Nephron progenitor cell (in vitro differentiated cells): ENCODE measurements around the gene ALG1.
A peak's percentile ranks its signal among the peaks of the same experiment; 100 is the strongest.
"Not testable (repeated sequence)": the region's sequence is repeated elsewhere in the genome, so short reads cannot be mapped to it uniquely, and the experiment has no call there.

Experiments used
- DNase-seq: peaks from one replicate; pipeline ENCODE4 v3.0.0; 2021
- H3K27ac Mint-ChIP-seq: 2 replicates; pipeline ENCODE4 v1.8.0; 2021; ENCODE audit warnings: mild to moderate bottlenecking, moderate library complexity, mixed read lengths
- H3K27me3 Mint-ChIP-seq: 2 replicates; pipeline ENCODE4 v1.8.0; 2021; ENCODE audit warnings: mild to moderate bottlenecking, low read depth, mixed read lengths; ENCODE audit not compliant: poor library complexity
- H3K36me3 Mint-ChIP-seq: 2 replicates; pipeline ENCODE4 v1.8.0; 2021; ENCODE audit warnings: low read depth, mixed read lengths
- H3K4me1 Mint-ChIP-seq: 2 replicates; pipeline ENCODE4 v1.8.0; 2021; ENCODE audit warnings: mixed read lengths
- H3K4me3 Mint-ChIP-seq: 2 replicates; pipeline ENCODE4 v1.8.0; 2021; ENCODE audit warnings: mild to moderate bottlenecking, moderate library complexity, mixed read lengths
- H3K9me3 Mint-ChIP-seq: 2 replicates; pipeline ENCODE4 v1.8.0; 2021; ENCODE audit warnings: mild to moderate bottlenecking, moderate library complexity, mixed read lengths
- TF ChIP-seq, protein P1 (sequence below): fragments of 200-600 bp; sonication (generic); IDR thresholded peaks from 2 replicates; pipeline ENCODE4 v1.5.0; 2021; ENCODE audit warnings: antibody characterized with exemption

ALG1 gene

DNA sequence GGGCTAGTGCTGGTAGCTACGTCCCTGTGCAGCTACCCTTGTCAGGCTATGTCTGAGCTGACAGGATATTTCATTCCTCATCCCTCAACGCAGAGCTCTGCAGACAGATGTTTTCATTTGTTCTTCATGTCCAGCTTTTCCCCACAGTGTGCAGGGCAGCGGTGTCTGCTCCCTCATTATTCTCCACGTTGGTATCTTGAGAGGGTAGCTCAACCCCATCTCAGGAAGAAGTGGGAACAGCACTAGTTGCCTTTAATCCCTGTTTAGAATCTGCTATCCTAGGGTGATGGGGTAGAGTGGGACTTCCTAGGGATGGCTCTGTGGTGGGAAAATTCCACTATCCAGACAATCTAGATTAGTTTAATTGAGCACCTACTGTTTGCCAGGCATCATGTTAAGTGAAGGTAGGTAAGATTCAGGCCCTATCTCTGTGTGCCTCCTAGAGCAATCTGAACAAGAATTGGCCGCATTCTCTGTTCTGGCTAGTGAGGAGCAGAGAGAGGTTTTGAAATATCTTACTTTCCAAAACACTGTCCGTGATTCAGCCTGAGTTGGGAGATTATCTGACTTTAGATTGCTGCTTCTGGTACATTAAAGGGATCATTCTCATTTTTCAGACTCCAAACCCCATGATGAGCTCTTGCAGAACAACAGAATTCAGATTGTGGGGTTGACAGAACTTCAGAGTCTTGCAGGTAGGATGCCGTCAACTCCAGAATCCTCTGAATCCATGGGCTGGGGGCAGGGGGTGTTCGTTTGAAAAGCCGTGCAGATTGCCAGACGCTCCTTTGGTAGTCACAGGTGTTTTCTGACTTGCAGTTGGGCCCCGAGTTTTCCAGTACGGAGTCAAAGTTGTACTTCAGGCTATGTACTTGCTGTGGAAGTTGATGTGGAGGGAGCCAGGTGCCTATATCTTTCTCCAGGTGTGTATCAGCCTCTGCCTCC, 963 bp downstream of the ALG1 start:
- H3K9me3 Mint-ChIP-seq, result peaks cover 3% of the 10 kb centered on the region
- no peaks in the 10 kb centered on the region for H3K27me3 Mint-ChIP-seq
- TF ChIP-seq, protein P1, sequence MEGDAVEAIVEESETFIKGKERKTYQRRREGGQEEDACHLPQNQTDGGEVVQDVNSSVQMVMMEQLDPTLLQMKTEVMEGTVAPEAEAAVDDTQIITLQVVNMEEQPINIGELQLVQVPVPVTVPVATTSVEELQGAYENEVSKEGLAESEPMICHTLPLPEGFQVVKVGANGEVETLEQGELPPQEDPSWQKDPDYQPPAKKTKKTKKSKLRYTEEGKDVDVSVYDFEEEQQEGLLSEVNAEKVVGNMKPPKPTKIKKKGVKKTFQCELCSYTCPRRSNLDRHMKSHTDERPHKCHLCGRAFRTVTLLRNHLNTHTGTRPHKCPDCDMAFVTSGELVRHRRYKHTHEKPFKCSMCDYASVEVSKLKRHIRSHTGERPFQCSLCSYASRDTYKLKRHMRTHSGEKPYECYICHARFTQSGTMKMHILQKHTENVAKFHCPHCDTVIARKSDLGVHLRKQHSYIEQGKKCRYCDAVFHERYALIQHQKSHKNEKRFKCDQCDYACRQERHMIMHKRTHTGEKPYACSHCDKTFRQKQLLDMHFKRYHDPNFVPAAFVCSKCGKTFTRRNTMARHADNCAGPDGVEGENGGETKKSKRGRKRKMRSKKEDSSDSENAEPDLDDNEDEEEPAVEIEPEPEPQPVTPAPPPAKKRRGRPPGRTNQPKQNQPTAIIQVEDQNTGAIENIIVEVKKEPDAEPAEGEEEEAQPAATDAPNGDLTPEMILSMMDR, result no peak
- no peak overlapping the region for H3K27ac Mint-ChIP-seq
- peak overlapping the region; percentile 94 for H3K4me3 Mint-ChIP-seq
- peaks cover 15% of the 10 kb centered on the region for H3K4me1 Mint-ChIP-seq
- DNase-seq, result no peak
- H3K36me3 Mint-ChIP-seq, result peaks cover 12% of the 10 kb centered on the region

DNA sequence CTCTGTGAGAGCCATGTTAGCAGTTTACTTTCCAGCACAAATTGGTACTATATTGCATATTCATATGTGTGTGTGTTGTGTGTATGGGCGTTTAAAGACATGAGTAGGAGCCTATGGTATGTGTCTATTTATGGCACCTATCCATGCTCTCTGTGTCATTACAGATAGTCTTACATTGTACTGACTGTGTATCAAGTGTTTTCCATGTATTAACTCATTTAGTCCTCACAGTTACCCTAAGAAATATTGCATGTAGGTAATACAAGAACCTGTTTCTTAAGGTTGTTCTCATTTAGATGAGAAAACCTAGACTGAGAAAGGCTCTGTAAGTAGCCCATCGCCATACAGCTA, 1.6 kb downstream of the ALG1 start:
- H3K27ac Mint-ChIP-seq, result no peak overlapping the region
- H3K27me3 Mint-ChIP-seq, result no peaks in the 10 kb centered on the region
- TF ChIP-seq, protein P1, result no peak
- H3K36me3 Mint-ChIP-seq, result peaks cover 12% of the 10 kb centered on the region
- DNase-seq, result no peak
- H3K4me3 Mint-ChIP-seq, result peak overlapping the region; percentile 94
- H3K4me1 Mint-ChIP-seq, result peaks cover 15% of the 10 kb centered on the region
- H3K9me3 Mint-ChIP-seq, result peaks cover 3% of the 10 kb centered on the region

DNA sequence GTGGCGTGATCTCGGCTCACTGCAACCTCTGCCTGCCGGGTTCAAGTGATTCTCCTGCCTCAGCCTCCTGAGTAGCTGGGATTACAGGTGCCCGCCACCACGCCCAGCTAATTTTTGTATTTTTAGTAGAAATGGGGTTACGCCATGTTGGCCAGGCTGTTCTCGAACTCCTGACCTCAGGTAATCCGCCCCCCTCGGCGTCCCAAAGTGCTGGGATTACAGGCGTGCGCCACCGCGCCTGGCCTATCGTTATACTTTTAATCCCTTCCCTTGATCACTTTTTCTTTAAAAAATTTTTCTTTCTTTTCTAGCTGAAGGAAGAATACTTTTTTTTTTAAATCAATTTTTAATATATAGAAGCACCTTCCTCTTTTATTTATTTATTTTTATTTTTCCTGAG, 2.1 kb downstream of the ALG1 start:
- not testable (repeated sequence) for H3K27ac Mint-ChIP-seq, DNase-seq, H3K27me3 Mint-ChIP-seq, H3K4me3 Mint-ChIP-seq, H3K9me3 Mint-ChIP-seq
- peaks cover 15% of the 10 kb centered on the region for H3K4me1 Mint-ChIP-seq
- H3K36me3 Mint-ChIP-seq, result peaks cover 12% of the 10 kb centered on the region

DNA sequence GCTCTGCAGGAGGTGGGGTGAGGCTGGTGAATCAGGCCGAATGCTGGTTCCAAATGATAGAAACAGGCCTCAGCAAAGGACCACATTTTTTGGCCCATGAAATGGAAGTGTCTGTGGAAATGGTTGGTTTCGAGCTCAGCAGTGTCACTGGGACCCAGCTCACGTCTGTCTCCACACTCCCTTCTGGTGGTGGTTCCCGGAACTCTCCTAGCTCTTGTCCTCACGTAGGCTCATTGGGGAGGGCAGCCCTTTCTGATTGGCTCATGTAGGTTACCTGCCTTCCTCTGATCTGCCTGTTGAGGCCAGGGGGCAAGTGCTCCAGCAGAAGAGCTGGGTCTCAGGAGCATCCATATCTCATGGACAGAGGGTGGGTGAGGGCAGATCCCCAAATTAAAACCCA, 4.0 kb downstream of the ALG1 start:
- Mint-ChIP-seq H3K4me3 (no peak overlapping the region), H3K9me3 (peaks cover 3% of the 10 kb centered on the region), H3K4me1 (peaks cover 15% of the 10 kb centered on the region), H3K27me3 (no peaks in the 10 kb centered on the region), H3K36me3 (peaks cover 19% of the 10 kb centered on the region), H3K27ac (no peak overlapping the region)
- DNase-seq, result no peak
- TF ChIP-seq, protein P1, result no peak

DNA sequence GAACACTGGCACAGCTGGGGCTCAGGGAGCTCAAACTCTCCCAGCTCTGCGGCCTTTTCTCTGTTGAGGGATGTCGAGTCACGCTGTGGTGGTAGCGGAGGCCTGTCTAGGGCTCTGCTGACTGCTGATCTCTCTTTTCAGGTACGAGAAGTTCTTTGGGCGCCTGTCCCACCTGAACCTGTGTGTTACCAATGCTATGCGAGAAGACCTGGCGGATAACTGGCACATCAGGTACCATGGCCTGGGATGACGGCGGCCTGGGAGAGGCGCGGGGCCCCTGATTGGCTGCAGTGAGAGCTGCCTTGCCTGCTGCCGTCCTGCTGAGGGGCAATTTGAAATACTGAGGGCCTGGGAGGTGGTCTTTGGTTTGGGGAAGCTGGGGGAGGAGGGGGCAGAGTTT, 5.7 kb downstream of the ALG1 start:
- TF ChIP-seq, protein P1, result no peak
- no peaks in the 10 kb centered on the region for H3K9me3 Mint-ChIP-seq

DNA sequence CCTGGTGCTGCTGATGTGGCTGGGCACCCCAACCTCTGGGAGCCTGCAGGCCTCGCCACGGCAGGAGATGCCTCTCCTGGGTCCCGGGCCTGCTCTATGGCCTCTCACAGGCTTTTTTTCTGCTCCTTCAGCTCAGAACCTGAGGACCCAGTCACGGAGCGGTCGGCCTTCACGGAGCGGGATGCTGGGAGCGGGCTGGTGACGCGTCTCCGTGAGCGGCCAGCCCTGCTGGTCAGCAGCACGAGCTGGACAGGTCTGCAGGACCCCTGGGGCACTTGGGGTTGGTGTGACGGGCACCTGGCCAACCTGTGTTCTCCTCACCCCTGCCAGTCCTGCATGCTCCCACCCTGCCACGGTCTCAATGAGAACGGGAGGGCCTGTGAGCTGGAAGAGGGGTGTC, 7.0 kb downstream of the ALG1 start:
- TF ChIP-seq, protein P1, result no peak
- H3K36me3 Mint-ChIP-seq, result peaks cover 19% of the 10 kb centered on the region
- H3K27me3 Mint-ChIP-seq, result no peaks in the 10 kb centered on the region
- H3K4me3 Mint-ChIP-seq, result no peak overlapping the region
- H3K9me3 Mint-ChIP-seq, result no peaks in the 10 kb centered on the region
- DNase-seq, result no peak
- no peak overlapping the region for H3K27ac Mint-ChIP-seq
- peaks cover under 1% of the 10 kb centered on the region for H3K4me1 Mint-ChIP-seq

More for the DNA sequence above, 5.7 kb downstream of the ALG1 start:
- H3K27ac Mint-ChIP-seq, result no peak overlapping the region
- H3K36me3 Mint-ChIP-seq, result peaks cover 19% of the 10 kb centered on the region
- no peaks in the 10 kb centered on the region for H3K27me3 Mint-ChIP-seq
- H3K4me3 Mint-ChIP-seq, result no peak overlapping the region
- no peak for DNase-seq
- H3K4me1 Mint-ChIP-seq, result peaks cover 11% of the 10 kb centered on the region

DNA sequence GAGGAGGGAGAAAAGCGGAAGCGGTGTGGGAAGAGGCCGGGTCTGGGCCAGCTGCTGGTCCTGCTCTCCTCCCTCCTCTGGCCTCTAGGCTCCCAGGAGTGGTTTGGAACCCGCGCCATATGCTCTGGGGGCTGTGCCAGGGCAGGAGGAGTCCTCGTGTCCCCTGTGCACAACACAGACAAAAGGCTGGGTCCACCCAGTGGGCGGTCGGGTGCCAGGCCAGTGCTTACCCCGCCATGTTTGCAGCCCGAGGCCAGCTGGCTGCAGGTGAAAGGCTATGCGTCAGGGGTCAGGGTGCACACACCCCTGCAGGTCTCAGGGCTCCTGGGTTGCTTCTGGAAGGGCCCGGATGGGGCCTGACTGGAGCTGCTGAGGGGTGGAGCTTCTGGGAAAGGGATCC, 8.8 kb downstream of the ALG1 start:
- H3K27ac Mint-ChIP-seq, DNase-seq, H3K9me3 Mint-ChIP-seq, H3K4me3 Mint-ChIP-seq, H3K27me3 Mint-ChIP-seq: not testable (repeated sequence)
- Mint-ChIP-seq H3K4me1 (peaks cover 12% of the 10 kb centered on the region), H3K36me3 (peaks cover 25% of the 10 kb centered on the region)

DNA sequence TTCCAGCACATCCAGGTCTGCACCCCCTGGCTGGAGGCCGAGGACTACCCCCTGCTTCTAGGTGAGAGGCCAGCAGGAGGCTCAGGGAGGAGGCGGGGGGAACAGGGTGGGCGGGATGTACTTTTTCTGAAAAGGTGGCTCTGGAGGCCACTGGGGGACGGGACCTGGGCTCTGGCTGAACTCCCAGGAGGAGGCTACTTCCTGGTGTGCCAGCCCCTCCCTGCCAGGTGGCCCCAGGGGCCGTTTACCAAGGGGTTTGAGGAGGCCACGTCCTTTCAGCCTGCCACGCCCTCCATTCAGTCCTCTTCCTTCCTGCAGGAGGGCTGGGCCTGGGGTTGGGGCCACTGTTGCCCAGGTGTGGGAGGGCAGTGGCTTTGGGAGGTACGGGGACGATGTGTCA, 9.4 kb downstream of the ALG1 start:
- DNase-seq, H3K9me3 Mint-ChIP-seq, H3K27me3 Mint-ChIP-seq, H3K4me3 Mint-ChIP-seq, H3K27ac Mint-ChIP-seq: not testable (repeated sequence)
- peaks cover 25% of the 10 kb centered on the region for H3K36me3 Mint-ChIP-seq
- H3K4me1 Mint-ChIP-seq, result peaks cover 12% of the 10 kb centered on the region

DNA sequence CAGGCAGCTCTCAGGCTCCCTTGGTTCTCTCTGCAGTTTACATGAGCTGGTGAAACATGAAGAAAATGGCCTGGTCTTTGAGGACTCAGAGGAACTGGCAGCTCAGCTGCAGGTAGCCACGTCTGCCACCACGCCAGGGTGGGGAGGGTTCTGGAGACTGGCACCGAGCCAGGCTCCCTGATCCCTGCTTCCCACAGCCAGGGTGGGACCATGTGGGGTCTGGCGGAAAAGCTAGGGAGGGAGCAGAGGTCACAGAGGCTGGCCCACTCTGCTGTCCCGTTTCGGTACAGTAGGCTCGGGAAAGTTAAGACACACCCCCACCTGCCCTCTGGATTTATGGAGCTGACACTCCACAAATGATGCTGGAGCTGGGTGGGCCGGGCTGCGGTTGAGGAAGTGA, 12.0 kb downstream of the ALG1 start:
- Mint-ChIP-seq H3K4me1 (peaks cover 12% of the 10 kb centered on the region), H3K36me3 (peaks cover 31% of the 10 kb centered on the region)
- H3K9me3 Mint-ChIP-seq, H3K4me3 Mint-ChIP-seq, H3K27ac Mint-ChIP-seq, H3K27me3 Mint-ChIP-seq, DNase-seq: not testable (repeated sequence)
